Measurements from ENCODE around the gene FRY. TPM values are rescaled to one million over a fixed set of nuclear protein-coding genes. Genes with fewer than 3 reads are reported as not detected.

The FRY gene
- total RNA-seq, 1 experiment from 2014 or later: 3.5 TPM

- DNase-seq (ENCODE audit: low spot score): no peak
Measured at GRCh38 chr13:32086366-32086765, 54.8 kb downstream of the FRY start.

GRCh38 chr13:32086791-32087441 is 55.3 kb downstream of the FRY start:
- DNase-seq (ENCODE audit: low spot score): no peak

DNA sequence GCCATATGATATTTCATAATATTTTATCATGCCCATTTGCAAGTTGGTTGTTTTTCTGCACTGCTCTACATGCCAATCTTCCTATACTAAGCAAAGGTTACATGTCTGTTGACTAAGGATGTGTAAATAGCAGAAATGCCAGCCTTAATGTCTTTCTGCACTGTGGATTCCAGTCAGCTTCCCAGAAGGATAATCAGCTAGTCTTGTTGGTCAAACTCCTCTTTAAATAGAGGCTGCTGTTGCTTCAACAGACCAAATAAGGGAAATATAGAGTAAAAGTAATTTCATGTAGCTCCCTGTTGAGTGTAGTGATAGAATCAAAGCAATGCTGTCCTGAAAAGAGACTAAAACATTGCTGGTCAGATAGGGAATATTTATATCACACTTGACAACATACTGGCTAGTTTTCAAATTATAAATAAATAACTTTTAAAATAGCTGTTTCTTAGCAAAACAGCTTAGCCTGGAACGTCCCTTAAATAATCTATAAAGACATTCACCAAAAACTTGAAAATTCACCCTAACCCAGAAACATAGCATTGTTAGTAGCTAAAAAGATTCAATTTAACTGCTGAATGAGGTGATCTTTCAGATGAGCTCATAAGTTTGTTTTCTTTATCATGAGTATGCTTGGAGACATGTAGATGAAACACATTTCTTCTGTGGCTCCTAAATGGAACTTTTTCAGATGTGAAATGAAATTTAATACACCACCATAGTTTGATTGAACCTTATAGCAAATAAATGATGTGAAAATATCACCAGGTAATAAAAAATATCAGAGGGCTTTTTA is 56.6 kb downstream of the FRY start:
- no peak for DNase-seq (ENCODE audit: low spot score)

- no peak for DNase-seq (ENCODE audit: low spot score)
Measured at GRCh38 chr13:32092496-32092895, 60.9 kb downstream of the FRY start.

DNA sequence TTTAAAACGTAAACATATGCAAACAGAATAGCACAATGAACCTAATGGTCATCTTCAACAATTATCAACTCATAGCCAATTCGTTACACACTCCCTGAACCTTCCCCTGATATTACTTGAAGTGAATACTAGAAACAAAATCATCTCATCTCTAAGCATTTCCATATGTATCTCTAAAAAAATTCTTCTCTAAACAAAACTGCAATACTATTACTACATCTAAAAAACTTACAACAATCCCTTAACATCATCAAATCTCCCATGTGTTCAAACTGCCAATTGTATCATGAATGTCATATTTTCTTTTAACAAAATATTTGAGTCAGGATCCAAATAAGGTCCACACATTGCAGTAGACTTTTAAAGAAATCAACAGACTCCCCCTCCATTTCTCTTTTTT is 61.4 kb downstream of the FRY start:
- DNase-seq (ENCODE audit: low spot score): no peak

DNA sequence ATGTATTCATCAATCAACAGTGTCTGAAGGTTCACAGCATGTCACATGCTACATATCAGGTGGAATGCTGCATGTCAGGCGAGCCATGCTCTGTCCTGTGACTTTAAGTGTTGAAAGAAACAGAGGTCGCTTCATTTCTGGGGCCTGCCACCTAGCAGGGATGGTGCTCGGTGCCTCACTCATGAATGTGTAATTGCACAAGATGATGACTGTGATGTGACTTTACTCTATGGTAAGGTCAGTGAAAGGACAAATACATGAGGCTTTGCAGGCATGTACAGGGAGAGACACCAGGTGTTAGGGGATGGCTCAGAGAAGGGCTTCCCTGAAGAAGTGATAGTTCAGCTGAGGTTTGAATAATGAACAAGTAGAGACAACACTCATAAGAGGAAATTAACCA is 66.7 kb downstream of the FRY start:
- DNase-seq (ENCODE audit: low spot score): no peak

DNA sequence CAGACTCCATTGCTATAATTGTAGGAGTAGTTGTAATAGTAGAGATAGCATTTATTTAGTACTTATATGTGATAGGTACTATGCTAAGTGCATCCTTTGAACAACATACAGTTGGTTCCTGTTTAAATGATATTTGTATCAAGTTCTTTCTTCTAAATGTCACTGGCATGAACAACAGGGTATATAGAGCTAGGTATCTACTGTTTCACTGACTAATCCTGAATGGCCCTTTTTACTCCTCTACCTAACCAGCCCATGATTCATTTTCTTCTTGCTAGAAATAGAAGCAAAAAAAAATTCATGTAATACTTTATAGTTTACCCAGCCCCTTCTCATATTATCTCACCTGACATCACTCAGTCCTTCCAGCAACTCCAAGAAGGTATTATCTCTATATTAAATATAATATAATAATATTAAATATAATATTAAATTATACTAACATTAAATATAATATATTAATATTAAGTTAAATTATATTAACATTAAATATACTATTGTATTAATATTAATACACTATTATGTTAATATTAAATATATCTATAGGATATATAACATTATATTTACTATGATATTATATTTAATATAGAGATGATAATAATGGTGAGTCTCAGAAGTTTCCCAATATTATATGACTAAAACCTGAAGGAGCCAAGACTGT is 74.2 kb downstream of the FRY start:
- no peak for DNase-seq (ENCODE audit: low spot score)

GRCh38 chr13:32107474-32107873 is 75.9 kb downstream of the FRY start:
- no peak for DNase-seq (ENCODE audit: low spot score)

- DNase-seq (ENCODE audit: low spot score): no peak
Measured at GRCh38 chr13:32107973-32108372, 76.4 kb downstream of the FRY start.

DNA sequence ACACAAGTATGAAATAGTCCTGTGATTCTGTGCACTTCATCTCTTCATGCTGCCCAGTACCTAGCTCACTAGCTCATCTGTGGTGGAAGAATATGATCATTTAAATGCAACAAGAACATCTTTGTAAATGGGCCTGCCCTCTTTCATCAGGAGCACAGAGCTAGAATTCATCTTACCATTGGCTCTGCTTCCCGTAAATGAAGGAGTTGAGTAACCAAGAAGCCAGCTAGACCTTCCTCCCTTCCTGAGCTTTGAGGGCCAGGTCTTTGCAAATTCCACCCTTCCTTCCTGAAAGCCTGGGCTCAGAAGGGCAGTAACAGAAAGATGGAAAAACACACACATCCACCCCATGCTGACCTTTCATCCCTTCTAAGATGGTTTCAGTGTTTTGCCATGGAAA is 82.0 kb downstream of the FRY start:
- no peak for DNase-seq (ENCODE audit: low spot score)

GRCh38 chr13:32114284-32114950 is 82.8 kb downstream of the FRY start:
- no peak for DNase-seq (ENCODE audit: low spot score)

- DNase-seq (ENCODE audit: low spot score): no peak
Measured at GRCh38 chr13:32115066-32115465, 83.5 kb downstream of the FRY start.

DNA sequence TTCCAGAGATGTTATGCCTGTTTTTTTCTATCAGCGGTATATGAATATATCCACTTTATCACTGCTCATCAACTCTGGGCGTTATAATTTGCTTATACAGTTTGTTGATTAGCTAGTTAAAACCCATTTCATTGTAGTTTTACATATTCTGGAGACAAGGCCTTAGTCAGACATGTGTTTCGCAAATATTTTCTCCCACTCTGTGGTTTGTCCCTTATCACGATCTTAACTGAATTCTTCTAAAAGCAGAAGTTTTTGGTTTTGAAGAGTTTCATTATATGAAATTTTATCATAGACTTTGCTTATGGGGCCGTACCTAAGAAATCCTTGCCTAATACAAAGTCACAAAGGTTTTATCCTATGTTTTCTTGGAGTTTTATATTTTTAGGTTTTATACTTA is 84.6 kb downstream of the FRY start:
- no peak for DNase-seq (ENCODE audit: low spot score)

- no peak for DNase-seq (ENCODE audit: low spot score)
Measured at GRCh38 chr13:32117001-32117400, 85.4 kb downstream of the FRY start.

- DNase-seq (ENCODE audit: low spot score): peak; percentile 64
Measured at GRCh38 chr13:32117701-32118100, 86.1 kb downstream of the FRY start.

DNA sequence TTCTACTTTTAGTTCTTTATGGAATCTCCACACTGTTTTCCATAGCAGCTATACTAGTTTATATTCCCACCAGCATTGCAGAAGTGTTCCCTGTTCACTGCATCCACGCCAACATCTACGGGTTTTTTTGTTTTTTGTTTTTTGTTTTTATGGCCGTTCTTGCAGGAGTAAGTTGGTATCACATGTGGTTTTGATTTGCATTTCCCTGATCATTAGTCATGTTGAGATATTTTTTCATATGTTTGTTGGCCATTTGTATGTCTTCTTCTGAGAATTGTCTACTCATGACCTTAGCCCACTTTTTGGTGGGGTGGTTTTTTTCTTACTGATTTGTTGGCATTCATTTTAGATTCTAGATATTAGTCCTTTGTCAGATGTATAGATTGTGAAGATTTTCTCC is 89.7 kb downstream of the FRY start:
- no peak for DNase-seq (ENCODE audit: low spot score)

DNA sequence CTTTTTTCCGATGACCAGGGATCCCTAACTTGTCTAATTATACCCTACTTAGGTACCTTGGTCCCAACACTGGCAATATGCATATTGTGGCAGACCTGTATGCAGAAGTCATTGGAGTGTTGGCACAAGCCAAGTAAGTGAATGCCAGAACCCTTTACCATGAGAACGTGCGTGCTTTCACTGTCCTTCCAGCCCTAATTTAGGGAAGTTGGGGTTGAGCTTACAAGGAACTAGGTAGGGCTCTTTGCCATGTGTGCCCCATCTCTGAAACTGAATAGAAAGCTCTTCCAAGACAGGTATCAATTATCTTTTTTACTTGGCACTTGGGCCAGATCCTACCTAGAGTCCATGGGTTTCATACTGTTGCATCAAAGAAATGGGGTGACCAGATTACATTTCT is 93.2 kb downstream of the FRY start:
- DNase-seq (ENCODE audit: low spot score): no peak

- peak; percentile 44 for DNase-seq (ENCODE audit: low spot score)
Measured at GRCh38 chr13:32125221-32125689, 93.7 kb downstream of the FRY start.

- DNase-seq (ENCODE audit: low spot score): peak; percentile 11
Measured at GRCh38 chr13:32125751-32126150, 94.2 kb downstream of the FRY start.

DNA sequence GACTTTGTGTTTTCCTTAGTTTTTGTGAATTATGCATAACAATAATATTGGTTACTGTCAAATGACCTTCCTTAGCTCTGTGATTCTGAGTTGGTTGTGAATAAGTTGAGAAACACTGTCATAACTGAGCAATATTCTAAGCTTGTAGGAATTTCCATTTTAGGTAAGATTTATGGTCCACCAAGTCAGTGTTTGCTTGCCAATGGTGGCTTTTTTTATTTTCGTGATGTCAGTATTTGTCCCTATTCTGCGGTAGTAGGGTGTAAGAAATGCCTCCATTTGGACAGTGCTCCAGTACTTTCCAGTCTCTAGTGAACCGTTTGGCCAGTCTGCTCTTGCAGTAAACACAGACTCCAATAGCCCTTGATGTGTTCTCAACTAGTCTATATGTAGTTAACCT is 94.7 kb downstream of the FRY start:
- DNase-seq (ENCODE audit: low spot score): no peak

DNA sequence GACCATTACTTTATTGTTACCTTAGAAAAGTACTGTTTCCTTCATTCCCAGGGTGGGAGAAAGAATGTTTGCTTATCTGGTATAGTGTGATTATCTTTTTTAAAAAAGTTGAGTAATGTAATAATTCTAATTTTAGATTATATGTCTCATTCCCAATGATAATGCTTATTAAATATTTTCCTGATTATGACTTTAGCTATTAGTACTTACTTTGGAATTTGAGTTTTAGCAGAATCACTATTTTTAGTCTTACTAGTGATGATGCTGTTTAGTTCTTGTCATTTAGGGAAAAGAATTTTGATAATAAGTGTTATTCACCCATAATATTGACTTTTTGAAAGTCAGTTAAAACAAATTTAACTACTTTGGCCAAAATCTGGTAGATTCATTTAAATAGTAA is 95.2 kb downstream of the FRY start:
- DNase-seq (ENCODE audit: low spot score): no peak

DNA sequence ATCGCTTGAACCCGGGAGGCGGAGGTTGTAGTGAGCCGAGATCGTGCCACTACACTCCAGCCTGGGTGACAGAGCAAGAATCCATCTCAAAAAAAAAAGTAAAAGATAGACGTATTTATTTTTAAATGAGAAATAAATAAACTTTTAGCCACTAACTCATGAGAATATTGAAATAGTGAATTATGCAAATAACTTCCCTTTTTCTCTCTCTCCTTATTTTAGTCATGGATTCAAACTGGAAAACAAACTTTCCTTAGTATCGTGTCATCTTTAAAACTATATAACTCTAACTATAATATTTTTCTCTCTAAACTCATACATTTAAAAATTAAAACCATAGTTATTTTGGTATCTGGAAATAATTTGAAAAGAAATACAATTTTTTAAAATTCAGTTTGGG is 96.1 kb downstream of the FRY start:
- no peak for DNase-seq (ENCODE audit: low spot score)
